ENCODE measurements around the gene PTGIS.
A peak's percentile ranks its signal among the peaks of the same experiment; 100 is the strongest.

The PTGIS gene

DNA sequence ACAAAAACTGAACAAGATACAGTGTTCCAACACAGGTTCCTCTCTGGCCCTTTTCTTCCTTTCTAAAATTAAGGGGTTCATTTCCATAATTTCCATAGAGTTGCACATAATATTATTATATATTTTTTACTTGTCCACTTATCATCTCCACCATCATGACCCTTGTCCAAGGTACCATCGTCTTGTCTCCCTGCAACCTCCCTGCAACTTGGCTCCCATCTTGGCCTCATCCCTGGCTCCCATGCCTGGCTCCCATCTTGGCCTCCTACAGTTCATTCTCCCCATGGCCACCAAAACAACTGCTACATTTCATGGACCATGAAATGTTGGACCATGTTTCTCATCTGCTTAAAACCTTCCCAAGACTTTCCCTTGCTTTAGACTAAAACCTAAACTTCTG lies 82.4 kb downstream of the PTGIS start:
- DNase-seq = no peak

- peak; percentile 80 for DNase-seq
These were observed 83.5 kb downstream of the PTGIS start for GRCh38 chr20:49484180-49485140.

- DNase-seq = no peak
These were observed 84.2 kb downstream of the PTGIS start for GRCh38 chr20:49483696-49484123.

DNA sequence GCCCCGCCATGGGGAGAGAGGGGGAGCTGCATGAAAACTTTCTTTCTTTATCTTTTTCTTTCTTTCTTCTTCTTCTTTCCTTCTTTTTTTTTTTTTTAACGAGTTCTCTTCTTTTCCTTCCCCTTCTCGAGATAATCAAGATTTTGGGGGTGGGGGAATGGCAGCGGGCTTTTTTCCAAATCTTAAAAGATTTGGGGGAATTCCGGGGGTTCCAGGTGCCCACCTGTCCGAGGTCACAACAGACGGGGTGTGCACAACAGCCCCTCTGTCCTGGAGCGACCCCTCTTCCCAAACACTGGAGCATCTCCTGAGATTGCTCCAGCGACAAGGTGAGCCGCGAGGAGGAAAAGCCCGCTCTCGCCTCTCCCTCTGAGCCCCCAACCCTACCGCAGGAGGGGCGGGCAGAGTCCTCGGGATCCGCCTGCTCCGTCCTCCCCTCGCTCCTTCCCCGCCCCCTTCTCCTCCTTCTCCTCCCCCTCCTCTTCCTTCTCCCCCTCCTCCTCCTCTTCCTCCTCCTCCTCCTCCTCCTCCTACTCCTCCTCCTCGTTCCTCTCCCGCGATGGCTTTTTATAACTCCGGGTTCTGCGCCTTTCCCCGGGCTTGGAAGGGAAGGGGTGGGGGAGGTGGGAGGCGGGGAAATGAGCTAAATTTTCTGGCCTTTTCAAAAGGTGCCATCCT lies 84.8 kb downstream of the PTGIS start:
- no peak for DNase-seq

- peak; percentile 67 for DNase-seq
These were observed 85.3 kb downstream of the PTGIS start, which contains the start of gene KCNB1 for GRCh38 chr20:49482621-49483017. TSS of gene KCNB1 (minus strand) at chr20:49482668. CDS start at chr20:49482480, 188 bp downstream.

DNA sequence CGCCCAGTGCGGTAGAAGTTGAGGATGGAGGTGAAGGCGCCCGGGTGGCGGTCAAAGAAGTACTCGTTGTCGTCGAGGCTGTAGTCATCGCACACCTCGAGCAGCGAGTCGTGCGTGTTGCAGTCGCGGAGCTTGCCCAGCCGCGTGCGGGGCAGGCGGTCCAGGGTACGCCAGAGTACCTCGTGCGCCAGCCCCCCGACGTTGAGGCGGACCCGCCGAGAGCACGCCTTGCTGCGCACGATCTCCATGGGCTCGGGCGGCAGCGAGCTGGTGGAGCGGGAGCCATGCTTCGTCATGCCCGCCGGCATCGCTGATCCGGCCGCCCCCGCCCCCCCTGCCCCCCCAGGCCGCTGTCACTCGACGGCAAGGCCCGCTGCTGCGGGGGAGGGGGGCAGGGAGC lies 85.8 kb downstream of the PTGIS start:
- DNase-seq = no peak

- DNase-seq = no peak
These were observed 86.8 kb downstream of the PTGIS start for GRCh38 chr20:49481116-49481515.

DNA sequence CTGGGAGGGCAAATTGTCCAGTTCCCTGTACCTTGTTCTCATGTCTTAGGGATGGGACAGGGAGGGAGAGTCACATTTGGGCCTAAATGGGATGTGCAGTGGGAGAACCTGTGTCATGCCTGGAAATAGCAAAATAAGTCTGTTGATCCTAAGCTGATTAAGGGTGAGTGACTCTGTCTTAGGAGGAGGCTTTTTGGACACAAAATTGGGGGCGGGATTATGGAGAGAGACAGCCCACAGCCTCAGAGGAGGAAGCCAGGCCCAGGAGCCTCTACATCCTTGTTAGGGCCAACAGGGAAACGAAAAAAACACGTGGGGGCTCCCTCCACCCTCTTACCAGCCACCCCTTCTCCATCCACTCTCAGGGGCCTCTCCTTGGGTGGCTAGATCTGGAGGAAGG lies 87.7 kb downstream of the PTGIS start:
- no peak for DNase-seq

DNA sequence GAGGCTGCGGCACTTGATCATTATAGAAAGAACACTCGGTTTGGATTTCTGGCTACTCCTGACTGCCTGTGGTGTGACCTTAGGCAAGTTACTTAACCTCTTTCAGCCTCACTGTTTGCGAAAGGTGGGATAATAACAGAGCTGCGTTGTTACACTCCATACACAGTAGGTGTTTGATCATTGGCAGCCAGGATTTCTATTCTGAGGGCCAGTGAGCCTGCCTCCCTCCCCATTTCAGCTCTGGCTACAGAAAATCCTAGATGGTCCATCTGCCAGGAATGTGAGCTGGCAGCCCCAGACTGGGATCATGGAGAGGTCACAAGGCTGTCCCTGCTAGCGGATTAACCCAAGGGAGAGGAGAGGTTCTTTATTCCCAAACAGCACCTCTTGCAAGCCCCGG lies 88.2 kb downstream of the PTGIS start:
- no peak for DNase-seq

DNA sequence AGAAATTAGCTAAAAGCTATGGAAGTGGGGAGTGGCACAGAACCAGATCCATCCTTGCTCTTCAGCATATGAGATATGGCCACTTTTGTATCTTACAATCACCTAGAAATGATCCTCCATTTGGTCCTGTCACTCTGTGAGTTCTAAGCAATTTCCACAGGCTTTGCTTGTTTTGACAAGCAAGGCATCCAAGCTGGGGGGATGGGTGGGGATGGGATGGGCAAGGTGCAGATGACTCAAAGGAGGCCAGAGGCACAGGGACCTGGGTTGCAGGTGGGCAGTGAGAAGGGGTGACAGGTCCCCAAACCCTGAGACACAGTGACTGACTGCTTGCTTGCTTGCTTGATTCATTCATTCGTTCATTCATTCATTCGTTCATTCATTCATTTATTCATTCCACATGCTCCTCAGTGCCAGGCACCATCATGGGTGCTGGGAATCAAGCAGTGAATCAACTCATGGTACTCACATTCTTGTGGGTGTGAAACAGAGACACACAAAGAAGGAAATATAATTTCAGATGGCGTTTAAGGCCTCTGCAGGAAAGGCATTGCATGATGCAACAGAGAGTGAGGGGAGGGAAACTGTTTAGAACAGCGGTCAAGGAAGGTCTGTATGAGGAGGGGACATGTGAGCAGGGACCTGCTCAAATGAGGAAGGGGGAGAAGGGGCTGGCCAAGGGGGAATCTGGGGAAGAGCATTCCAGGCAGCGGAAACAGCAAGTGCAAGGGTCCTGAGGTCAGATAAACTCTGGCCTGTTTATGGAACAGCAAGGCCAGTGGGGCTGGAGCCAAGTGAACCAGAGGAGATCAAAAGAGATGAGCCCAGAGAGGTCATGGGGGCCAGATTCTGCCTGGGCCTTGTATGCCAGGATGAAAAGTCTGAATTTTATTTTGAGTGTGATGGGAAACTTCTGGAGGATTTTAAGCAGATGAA lies 88.9 kb downstream of the PTGIS start:
- DNase-seq = no peak

- no peak for DNase-seq
These were observed 89.7 kb downstream of the PTGIS start for GRCh38 chr20:49478266-49478665.

GRCh38 chr20:49477200-49477599 lies 90.7 kb downstream of the PTGIS start:
- no peak for DNase-seq

DNA sequence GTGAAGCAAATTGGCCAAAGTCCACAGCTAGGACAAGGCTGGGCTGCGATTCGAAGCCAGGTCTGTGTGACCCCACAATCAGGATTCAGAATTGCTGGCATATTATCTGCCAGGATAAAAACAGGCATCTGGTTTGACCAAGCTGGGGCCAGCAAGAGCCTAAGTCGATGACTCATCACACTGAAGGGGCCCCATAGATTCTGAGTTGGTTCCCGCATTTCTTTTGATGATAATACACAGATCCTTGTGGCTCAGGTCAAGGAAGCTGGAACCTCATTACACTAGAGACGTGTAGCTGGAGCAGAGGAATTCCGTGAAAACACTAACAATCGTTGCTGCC lies 92.0 kb downstream of the PTGIS start:
- DNase-seq = no peak

GRCh38 chr20:49475292-49476015 lies 92.5 kb downstream of the PTGIS start:
- DNase-seq = no peak

DNA sequence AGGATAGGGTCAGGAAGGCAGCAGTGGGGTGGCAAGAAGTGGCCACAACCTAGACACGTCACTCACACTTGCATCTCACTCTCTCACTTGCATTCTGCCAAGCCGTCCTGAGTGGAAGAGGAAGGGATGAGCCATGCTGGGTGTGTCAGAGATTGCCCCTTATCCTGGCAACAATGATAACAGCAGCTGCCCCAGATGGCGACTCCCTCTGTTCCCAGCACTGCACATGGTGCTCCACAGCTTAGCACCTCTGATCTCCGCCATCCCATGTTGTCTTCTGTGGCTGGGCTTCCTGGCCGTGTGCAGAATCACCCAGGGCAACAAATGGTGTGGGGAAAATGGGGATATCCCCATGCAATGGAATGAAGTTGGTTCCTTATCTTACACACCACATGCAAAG lies 96.5 kb downstream of the PTGIS start:
- no peak for DNase-seq

DNA sequence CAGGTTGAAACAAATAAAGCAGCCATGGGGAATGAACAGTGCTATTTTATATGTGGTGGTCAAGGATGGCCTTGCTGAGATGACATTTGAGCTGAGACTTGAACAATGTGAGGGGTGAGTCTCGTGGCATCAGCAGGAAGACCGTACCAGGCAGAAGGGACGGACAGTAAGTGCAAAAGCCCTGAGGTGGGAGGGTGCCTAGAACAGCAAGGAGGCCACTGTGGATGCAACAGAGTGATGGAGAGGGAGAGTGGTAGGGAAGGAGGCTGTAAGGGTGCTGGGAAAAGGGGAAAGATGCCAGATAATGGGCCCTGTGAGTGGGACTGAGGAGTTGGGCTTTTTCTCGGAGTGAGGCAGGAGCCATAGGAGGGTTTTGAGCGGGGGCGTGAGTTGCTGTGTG lies 97.0 kb downstream of the PTGIS start:
- DNase-seq = no peak

DNA sequence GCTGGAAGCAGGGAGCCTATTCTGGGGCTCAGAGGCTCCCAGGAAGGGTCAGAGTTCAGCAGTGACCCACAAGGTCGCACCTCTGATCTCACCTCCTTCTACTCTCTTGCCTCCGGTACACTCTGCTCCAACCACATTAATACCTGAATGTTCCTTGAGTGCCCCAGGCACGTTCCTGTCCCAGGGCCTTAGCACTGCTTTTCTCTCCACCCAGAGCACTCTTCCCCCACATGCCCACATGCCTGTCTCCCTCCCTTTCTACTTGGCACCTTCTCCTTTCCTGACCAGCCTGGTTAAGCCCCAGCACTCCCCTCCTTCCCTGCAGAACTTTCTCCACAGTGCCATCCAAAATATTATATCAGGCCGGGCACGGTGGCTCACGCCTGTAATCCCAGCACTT lies 98.9 kb downstream of the PTGIS start:
- DNase-seq = no peak

DNA sequence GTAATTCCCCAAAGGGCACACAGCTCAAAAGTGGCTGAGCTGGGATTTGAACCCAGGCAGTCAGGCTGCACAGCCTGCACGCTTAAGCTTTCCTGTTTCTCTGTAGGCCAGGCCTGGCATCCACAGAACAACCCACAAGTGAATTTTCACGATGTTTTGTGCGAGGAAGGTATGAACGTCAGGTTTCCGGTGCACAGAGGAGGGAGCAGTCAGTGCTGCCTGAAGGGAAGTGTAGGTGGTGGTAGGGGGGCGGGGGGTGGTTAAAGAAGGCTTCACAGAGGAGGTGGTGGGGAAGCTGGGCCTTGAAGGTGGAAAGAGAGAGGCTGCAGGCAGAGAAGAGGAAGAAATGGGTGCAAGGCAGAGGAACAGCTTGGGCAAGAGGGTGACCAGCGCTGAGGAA lies 99.5 kb downstream of the PTGIS start:
- DNase-seq = no peak

- no peak for DNase-seq
These were observed 101.6 kb downstream of the PTGIS start for GRCh38 chr20:49466114-49466912.

DNA sequence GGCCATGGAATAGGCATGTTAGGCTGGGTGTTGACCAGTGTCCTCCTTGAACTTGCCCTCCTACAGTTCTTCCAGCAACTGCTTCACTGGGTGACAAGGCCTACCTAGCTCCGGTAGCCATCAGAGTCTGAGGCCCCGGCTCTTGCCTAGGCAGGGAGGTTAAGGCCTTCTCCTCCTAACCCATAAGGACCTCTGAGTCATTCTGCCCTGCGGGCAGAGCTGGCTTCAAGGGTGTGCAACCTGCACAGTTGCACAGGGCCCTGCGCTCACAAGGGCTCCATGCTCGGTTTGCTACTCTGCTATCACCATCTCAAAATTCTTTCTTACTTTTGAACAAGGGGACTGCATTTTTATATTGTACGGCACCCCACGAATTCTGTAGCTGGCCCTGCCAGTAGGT lies 103.4 kb downstream of the PTGIS start:
- DNase-seq = no peak

DNA sequence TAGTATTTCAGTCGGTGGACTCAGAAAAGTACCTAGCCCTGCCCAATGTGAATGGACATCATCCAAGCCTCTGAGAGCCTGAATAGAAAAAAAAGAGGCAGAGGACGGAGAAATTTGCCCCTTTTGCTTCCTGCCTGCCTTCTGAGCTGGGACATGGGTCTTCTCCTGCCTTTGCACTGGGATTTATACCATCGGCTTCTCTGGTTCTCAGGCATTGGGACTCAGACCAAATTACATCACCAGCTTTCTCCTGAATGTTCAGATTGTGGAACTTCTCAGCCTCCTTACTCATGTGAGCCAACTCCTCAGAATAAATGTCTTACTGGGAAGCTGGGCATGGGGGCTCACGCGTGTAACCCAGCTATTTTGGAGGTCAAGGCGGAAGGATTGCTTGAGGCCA lies 105.3 kb downstream of the PTGIS start:
- DNase-seq = no peak

Measured in activated CD8-positive, alpha-beta memory T cell treated with anti-CD3 and anti-CD28 coated beads for 24 hours (primary cell).